ENCODE data around the gene SPNS3.

- TF ChIP-seq CTCF (IDR thresholded peaks at IDR 0.05 in 2 of 3, conservative IDR thresholded peaks at IDR 0.05 in 1 of 3; ENCODE audit: control insufficient read depth in 2 of 3, extremely low read depth in 1 of 3, insufficient read depth in 1 of 3, low read depth in 3 of 3, low read length in 3 of 3): no peak
- TF ChIP-seq SUZ12 (IDR thresholded peaks at IDR 0.05; ENCODE audit: unreplicated experiment): no peak
- TF ChIP-seq ELK1 (IDR thresholded peaks at IDR 0.05; ENCODE audit: low read depth, low read length): no peak
- no peak for TF ChIP-seq ZBTB11 (CRISPR knock-in tag; IDR thresholded peaks at IDR 0.05)
- no peak for TF ChIP-seq TAF1 (IDR thresholded peaks at IDR 0.05; ENCODE audit: borderline replicate concordance, low read depth, low read length)
- TF ChIP-seq GABPA (IDR thresholded peaks at IDR 0.05; ENCODE audit: low read depth): no peak
- no peak for TF ChIP-seq CHD4 (IDR thresholded peaks at IDR 0.05)
- no peak for TF ChIP-seq E2F8 (IDR thresholded peaks at IDR 0.05; ENCODE audit: low read depth, partially characterized antibody)
- no peak for TF ChIP-seq NR2C2 (IDR thresholded peaks at IDR 0.05; ENCODE audit: borderline replicate concordance, control insufficient read depth, insufficient read length, low read depth)
- TF ChIP-seq YBX1 (IDR thresholded peaks at IDR 0.05): no peak
These were observed 27.4 kb upstream of the SPNS3 start for GRCh38 chr17:4406386-4406785.
